ENCODE data around the gene HEATR5A. TPM values are rescaled to one million over a fixed set of nuclear protein-coding genes. Genes with fewer than 3 reads are reported as not detected.
A peak's percentile ranks its signal among the peaks of the same experiment; 100 is the strongest.
"Not testable (repeated sequence)": the region's sequence is repeated elsewhere in the genome, so short reads cannot be mapped to it uniquely, and the experiment has no call there.

Gene HEATR5A
- total and polyA plus RNA-seq, 2 of the 13 experiments (the other 11 are each of a cell fraction or from before 2014, with no cell fraction given), result 36.4 to 105 TPM

- H3K36me3 ChIP-seq (replicated peaks in 1 of 2; ENCODE audit: control insufficient read depth in 1 of 2, insufficient read depth in 2 of 2, low read length in 2 of 2); BruUV-seq (replicated peaks); in situ Hi-C loops (cut with HindIII; ENCODE audit: extremely low pct_ligation_motif_present, low pct_unique_long_range_greater_than_20kb); H3K79me2 ChIP-seq (ENCODE audit: insufficient read depth, low read length); CTCF ChIA-PET (ENCODE audit: low intra/inter-chr PET ratio, low total read pairs); H3K9me3 ChIP-seq (ENCODE audit: low read length); H3K27me3 ChIP-seq (ENCODE audit: control insufficient read depth in 1 of 2, insufficient read depth in 2 of 2, low read length in 2 of 2); H4K20me1 ChIP-seq (ENCODE audit: insufficient read depth, low read length); TF ChIP-seq CREM (CRISPR knock-in tag; IDR thresholded peaks at IDR 0.05): not testable (repeated sequence)
- DNase-seq (ENCODE audit: low spot score) (peak; percentile 100), ATAC-seq (peak; percentile 92), FAIRE-seq (peak; percentile 96)
- Histone ChIP-seq H3K27ac (ENCODE audit: extremely low read length, insufficient read depth, low read length) (peak overlapping the region; percentile 89), H3K4me1 (ENCODE audit: insufficient read depth, low read length) (peaks cover 97% of the 10 kb centered on the region), H2AFZ (ENCODE audit: low read length) (peak overlapping the region; percentile 48), H3K4me2 (ENCODE audit: low read depth, low read length) (peak overlapping the region; percentile 60), H3K4me3 (replicated peaks in 1 of 3; ENCODE audit: insufficient read depth in 1 of 3, low read depth in 2 of 3, low read length in 3 of 3) (peak overlapping the region in 2 of 3 experiments; percentile 2 to 14; a peak in 2 of 6 replicates), H3K9ac (ENCODE audit: insufficient read depth, low read depth, low read length) (peak overlapping the region; percentile 67)
- 46% methylated on average over 17 of the region's 17 CpGs for WGBS (ENCODE audit: low lambda C conversion rate)
- intact Hi-C loops (cut with micrococcal nuclease; ENCODE audit: unreplicated experiment), result loop anchor here (1.0 kb wide), 3 partner anchors 9 to 49 kb away; no protein-coding TSS in a partner anchor
- POLR2A ChIA-PET, result interaction anchor here (0.7 to 14.8 kb wide), 18 partner anchors 11 to 232 kb away, joined by 3 to 323 read pairs (median 6); partner anchors contain the start of genes HEATR5A, HECTD1 and STRN3
- TF ChIP-seq HMG20B (CRISPR knock-in tag; conservative IDR thresholded peaks at IDR 0.05), result peak; percentile 89
- peak; percentile 93 for TF ChIP-seq CREM (IDR thresholded peaks at IDR 0.05)
- peak; percentile 73 to 98; a peak in 3 of 4 replicates for TF ChIP-seq EP300 (IDR thresholded peaks at IDR 0.05; ENCODE audit: low read depth in 2 of 2, low read length in 2 of 2)
- TF ChIP-seq EP300 (CRISPR knock-in tag; IDR thresholded peaks at IDR 0.05; ENCODE audit: borderline replicate concordance), result peak; percentile 92
- peak; percentile 96 for TF ChIP-seq REPIN1 (CRISPR knock-in tag; IDR thresholded peaks at IDR 0.05; ENCODE audit: borderline replicate concordance, low read depth)
- TF ChIP-seq, protein P1, sequence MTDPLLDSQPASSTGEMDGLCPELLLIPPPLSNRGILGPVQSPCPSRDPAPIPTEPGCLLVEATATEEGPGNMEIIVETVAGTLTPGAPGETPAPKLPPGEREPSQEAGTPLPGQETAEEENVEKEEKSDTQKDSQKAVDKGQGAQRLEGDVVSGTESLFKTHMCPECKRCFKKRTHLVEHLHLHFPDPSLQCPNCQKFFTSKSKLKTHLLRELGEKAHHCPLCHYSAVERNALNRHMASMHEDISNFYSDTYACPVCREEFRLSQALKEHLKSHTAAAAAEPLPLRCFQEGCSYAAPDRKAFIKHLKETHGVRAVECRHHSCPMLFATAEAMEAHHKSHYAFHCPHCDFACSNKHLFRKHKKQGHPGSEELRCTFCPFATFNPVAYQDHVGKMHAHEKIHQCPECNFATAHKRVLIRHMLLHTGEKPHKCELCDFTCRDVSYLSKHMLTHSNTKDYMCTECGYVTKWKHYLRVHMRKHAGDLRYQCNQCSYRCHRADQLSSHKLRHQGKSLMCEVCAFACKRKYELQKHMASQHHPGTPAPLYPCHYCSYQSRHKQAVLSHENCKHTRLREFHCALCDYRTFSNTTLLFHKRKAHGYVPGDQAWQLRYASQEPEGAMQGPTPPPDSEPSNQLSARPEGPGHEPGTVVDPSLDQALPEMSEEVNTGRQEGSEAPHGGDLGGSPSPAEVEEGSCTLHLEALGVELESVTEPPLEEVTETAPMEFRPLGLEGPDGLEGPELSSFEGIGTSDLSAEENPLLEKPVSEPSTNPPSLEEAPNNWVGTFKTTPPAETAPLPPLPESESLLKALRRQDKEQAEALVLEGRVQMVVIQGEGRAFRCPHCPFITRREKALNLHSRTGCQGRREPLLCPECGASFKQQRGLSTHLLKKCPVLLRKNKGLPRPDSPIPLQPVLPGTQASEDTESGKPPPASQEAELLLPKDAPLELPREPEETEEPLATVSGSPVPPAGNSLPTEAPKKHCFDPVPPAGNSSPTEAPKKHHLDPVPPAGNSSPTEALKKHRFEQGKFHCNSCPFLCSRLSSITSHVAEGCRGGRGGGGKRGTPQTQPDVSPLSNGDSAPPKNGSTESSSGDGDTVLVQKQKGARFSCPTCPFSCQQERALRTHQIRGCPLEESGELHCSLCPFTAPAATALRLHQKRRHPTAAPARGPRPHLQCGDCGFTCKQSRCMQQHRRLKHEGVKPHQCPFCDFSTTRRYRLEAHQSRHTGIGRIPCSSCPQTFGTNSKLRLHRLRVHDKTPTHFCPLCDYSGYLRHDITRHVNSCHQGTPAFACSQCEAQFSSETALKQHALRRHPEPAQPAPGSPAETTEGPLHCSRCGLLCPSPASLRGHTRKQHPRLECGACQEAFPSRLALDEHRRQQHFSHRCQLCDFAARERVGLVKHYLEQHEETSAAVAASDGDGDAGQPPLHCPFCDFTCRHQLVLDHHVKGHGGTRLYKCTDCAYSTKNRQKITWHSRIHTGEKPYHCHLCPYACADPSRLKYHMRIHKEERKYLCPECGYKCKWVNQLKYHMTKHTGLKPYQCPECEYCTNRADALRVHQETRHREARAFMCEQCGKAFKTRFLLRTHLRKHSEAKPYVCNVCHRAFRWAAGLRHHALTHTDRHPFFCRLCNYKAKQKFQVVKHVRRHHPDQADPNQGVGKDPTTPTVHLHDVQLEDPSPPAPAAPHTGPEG (CRISPR knock-in tag; IDR thresholded peaks at IDR 0.05), result 0 out of 2 replicates have a peak, but pooled peaks have one; percentile 69
- TF ChIP-seq, protein P2, sequence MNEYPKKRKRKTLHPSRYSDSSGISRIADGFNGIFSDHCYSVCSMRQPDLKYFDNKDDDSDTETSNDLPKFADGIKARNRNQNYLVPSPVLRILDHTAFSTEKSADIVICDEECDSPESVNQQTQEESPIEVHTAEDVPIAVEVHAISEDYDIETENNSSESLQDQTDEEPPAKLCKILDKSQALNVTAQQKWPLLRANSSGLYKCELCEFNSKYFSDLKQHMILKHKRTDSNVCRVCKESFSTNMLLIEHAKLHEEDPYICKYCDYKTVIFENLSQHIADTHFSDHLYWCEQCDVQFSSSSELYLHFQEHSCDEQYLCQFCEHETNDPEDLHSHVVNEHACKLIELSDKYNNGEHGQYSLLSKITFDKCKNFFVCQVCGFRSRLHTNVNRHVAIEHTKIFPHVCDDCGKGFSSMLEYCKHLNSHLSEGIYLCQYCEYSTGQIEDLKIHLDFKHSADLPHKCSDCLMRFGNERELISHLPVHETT (CRISPR knock-in tag; conservative IDR thresholded peaks at IDR 0.05), result peak; percentile 52
Measured at GRCh38 chr14:31257554-31258426, 162.6 kb downstream of the HEATR5A start.
